ENCODE data around the gene EMC1. TPM values are rescaled to one million over a fixed set of nuclear protein-coding genes. Genes with fewer than 3 reads are reported as not detected.
"Not testable (repeated sequence)": the region's sequence is repeated elsewhere in the genome, so short reads cannot be mapped to it uniquely, and the experiment has no call there.

Gene EMC1
- total RNA-seq, 2 experiments from 2014 or later, result 41.3 to 50.1 TPM

DNA sequence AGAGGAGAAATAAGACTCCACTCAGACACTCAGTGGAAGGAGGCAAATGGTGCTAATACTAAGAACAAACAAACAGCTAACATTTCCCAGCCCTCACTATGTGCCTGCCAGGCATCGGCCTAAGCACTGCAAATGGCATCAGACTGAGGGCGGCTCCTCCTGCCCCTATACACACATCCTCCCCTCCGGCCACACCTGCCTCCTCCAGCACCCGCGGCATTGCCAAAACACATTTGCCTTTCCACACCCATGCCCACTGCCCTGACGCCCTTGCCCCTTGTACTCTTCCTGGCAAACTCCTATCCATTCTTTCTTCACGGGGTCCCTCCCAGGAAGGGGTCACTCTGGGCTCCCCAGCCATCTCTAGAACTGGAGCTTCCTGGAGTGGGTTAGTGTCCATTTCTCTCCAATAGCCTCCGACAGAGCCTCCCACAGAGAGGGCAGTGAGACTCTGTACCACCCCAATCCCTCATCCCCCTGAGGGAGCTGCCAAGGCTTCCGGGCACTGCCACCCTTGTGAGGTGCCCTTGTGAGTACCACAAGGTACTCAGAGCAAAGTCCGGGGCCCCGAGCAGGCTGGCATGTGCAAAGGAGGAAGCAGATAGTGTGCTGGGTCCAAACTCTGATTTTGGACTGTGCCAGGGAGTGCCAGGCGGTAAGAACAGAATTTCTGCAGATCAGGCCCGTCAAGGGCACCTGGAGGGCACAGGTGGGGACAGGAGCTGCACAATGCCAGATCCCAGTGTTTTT, 36.3 kb upstream of the EMC1 start:
- Histone ChIP-seq H3K4me3 (ENCODE audit: low read depth, low read length, poor library complexity, severe bottlenecking) (no peak overlapping the region), H4K20me1 (ENCODE audit: insufficient read depth, low read length) (no peaks in the 10 kb centered on the region), H3K4me2 (ENCODE audit: low read length) (no peak overlapping the region), H3K4me1 (ENCODE audit: insufficient read depth, low read length, poor library complexity, severe bottlenecking) (no peaks in the 10 kb centered on the region), H3K27ac (ENCODE audit: low read depth, low read length, poor library complexity, severe bottlenecking) (no peak overlapping the region), H3K79me2 (ENCODE audit: insufficient read depth, low read depth, low read length) (no peaks in the 10 kb centered on the region), H3K36me3 (ENCODE audit: insufficient read depth, low read length) (no peaks in the 10 kb centered on the region; the same call in 1 of the 2 replicates), H2AFZ (ENCODE audit: low read length) (no peak overlapping the region), H3K9me3 (ENCODE audit: low read length) (0 out of 2 replicates have a peak, but pooled peaks cover under 1% of the 10 kb centered on the region), H3K9me2 (ENCODE audit: insufficient read depth, low read length) (no peaks in the 10 kb centered on the region)
- TF ChIP-seq, protein P1, sequence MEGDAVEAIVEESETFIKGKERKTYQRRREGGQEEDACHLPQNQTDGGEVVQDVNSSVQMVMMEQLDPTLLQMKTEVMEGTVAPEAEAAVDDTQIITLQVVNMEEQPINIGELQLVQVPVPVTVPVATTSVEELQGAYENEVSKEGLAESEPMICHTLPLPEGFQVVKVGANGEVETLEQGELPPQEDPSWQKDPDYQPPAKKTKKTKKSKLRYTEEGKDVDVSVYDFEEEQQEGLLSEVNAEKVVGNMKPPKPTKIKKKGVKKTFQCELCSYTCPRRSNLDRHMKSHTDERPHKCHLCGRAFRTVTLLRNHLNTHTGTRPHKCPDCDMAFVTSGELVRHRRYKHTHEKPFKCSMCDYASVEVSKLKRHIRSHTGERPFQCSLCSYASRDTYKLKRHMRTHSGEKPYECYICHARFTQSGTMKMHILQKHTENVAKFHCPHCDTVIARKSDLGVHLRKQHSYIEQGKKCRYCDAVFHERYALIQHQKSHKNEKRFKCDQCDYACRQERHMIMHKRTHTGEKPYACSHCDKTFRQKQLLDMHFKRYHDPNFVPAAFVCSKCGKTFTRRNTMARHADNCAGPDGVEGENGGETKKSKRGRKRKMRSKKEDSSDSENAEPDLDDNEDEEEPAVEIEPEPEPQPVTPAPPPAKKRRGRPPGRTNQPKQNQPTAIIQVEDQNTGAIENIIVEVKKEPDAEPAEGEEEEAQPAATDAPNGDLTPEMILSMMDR (conservative IDR thresholded peaks at IDR 0.05; ENCODE audit: low read length), result no peak
- TF ChIP-seq EZH2phosphoT487 (IDR thresholded peaks at IDR 0.05; ENCODE audit: borderline replicate concordance, low read depth, low read length), result no peak
- DNase-seq (ENCODE audit: low spot score), result no peak
- BruUV-seq (replicated peaks), result no TSS peak
- ChIA-PET CTCF (ENCODE audit: unreplicated experiment) (no interaction called here), POLR2A (no interaction called here)
- intact Hi-C loops (cut with micrococcal nuclease; ENCODE audit: unreplicated experiment), result no loop called here

DNA sequence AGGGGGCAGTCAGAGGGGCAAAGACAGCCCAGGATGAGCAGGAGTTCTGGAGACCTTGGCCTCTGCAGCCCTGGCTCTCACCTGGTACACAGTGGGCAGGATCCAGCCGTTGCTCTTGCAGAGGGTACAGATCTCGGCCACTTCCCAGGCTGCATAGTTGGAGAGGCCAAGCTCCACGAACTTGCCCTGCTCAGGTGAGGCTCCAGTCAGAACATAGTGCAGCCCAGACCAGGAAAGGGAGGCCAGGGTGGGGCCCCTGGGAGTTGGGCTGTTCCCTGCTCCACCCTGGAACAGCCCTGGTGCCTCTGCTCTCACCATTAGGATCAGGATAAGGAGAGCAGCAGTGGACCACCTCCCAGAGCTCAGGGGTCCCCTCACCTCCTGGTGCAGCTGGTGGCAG, 34.5 kb upstream of the EMC1 start:
- H3K4me1 ChIP-seq (ENCODE audit: insufficient read depth, low read length, poor library complexity, severe bottlenecking); H3K79me2 ChIP-seq (ENCODE audit: insufficient read depth, low read depth, low read length); POLR2A ChIA-PET; DNase-seq (ENCODE audit: low spot score); H3K27ac ChIP-seq (ENCODE audit: low read depth, low read length, poor library complexity, severe bottlenecking); CTCF ChIA-PET (ENCODE audit: unreplicated experiment); H3K9me3 ChIP-seq (ENCODE audit: low read length); H2AFZ ChIP-seq (ENCODE audit: low read length); H3K4me3 ChIP-seq (ENCODE audit: low read depth, low read length, poor library complexity, severe bottlenecking); H4K20me1 ChIP-seq (ENCODE audit: insufficient read depth, low read length); H3K4me2 ChIP-seq (ENCODE audit: low read length); H3K9me2 ChIP-seq (ENCODE audit: insufficient read depth, low read length); H3K36me3 ChIP-seq (ENCODE audit: insufficient read depth, low read length); BruUV-seq (replicated peaks); intact Hi-C loops (cut with micrococcal nuclease; ENCODE audit: unreplicated experiment): not testable (repeated sequence)

DNA sequence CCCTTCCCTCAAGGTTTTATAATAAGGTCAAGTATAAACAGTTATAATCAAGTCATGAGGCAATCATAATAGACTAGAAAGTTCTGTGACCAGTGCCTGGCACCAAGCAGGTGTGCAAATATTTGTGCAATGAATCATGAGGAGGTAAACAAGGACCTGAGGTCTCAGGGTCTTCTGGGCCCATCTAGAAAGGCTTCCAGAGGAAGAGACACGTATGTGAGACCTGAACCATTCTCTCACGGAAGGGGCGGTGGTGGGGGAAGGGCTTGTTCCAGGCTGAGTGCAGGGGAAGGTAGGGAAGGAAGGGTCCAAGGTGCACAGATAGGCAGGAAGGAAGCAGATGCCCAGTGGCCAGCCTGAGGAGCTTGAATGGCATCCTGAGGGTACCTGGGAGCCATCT, 34.0 kb upstream of the EMC1 start:
- H3K4me1 ChIP-seq (ENCODE audit: insufficient read depth, low read length, poor library complexity, severe bottlenecking); H3K9me2 ChIP-seq (ENCODE audit: insufficient read depth, low read length); H3K36me3 ChIP-seq (ENCODE audit: insufficient read depth, low read length); H3K9me3 ChIP-seq (ENCODE audit: low read length); POLR2A ChIA-PET; H3K27ac ChIP-seq (ENCODE audit: low read depth, low read length, poor library complexity, severe bottlenecking); CTCF ChIA-PET (ENCODE audit: unreplicated experiment); H3K4me3 ChIP-seq (ENCODE audit: low read depth, low read length, poor library complexity, severe bottlenecking); H3K4me2 ChIP-seq (ENCODE audit: low read length); H2AFZ ChIP-seq (ENCODE audit: low read length); DNase-seq (ENCODE audit: low spot score); H3K79me2 ChIP-seq (ENCODE audit: insufficient read depth, low read depth, low read length); intact Hi-C loops (cut with micrococcal nuclease; ENCODE audit: unreplicated experiment); H4K20me1 ChIP-seq (ENCODE audit: insufficient read depth, low read length); BruUV-seq (replicated peaks): not testable (repeated sequence)

DNA sequence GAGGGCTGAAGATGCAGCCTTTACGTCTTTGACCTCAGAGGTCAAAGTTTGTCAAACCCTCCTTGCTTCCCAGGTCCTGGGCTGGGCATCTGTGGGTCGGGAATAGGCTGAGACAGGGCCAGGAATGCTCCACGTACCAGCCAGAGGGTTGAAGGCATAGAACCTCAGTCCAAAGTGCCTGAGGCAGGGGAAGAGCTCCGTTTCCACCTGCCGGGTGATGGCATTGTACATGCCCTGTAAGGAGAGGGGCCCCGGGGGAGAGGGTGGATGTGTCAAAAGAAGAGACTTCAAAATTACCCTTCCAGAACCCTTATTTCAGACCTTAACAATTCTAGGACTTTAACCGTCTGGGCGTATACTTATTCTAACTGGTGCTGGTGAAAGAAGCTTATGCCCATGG, 33.6 kb upstream of the EMC1 start:
- TF ChIP-seq, protein P1 (conservative IDR thresholded peaks at IDR 0.05; ENCODE audit: low read length), result no peak
- TF ChIP-seq EZH2phosphoT487 (IDR thresholded peaks at IDR 0.05; ENCODE audit: borderline replicate concordance, low read depth, low read length), result no peak
- H3K4me1 ChIP-seq (ENCODE audit: insufficient read depth, low read length, poor library complexity, severe bottlenecking), result no peaks in the 10 kb centered on the region
- H2AFZ ChIP-seq (ENCODE audit: low read length), result no peak overlapping the region
- no peak overlapping the region for H3K4me3 ChIP-seq (ENCODE audit: low read depth, low read length, poor library complexity, severe bottlenecking)
- H3K79me2 ChIP-seq (ENCODE audit: insufficient read depth, low read depth, low read length), result no peaks in the 10 kb centered on the region
- no peak overlapping the region for H3K27ac ChIP-seq (ENCODE audit: low read depth, low read length, poor library complexity, severe bottlenecking)
- no peak for DNase-seq (ENCODE audit: low spot score)
- BruUV-seq (replicated peaks), result no TSS peak
- no peak overlapping the region for H3K4me2 ChIP-seq (ENCODE audit: low read length)
- ChIA-PET POLR2A (no interaction called here), CTCF (ENCODE audit: unreplicated experiment) (no interaction called here)
- no peaks in the 10 kb centered on the region for H4K20me1 ChIP-seq (ENCODE audit: insufficient read depth, low read length)
- no peaks in the 10 kb centered on the region for H3K9me3 ChIP-seq (ENCODE audit: low read length)
- intact Hi-C loops (cut with micrococcal nuclease; ENCODE audit: unreplicated experiment), result no loop called here
- H3K9me2 ChIP-seq (ENCODE audit: insufficient read depth, low read length), result no peaks in the 10 kb centered on the region
- no peaks in the 10 kb centered on the region for H3K36me3 ChIP-seq (ENCODE audit: insufficient read depth, low read length)

Data from OCI-LY7 (cell line).